HCT116 (cell line): ENCODE results near the gene GNA15. TPM values are rescaled to one million over a fixed set of nuclear protein-coding genes. Genes with fewer than 3 reads are reported as not detected.

ENCODE experiments used
- ATAC-seq: fragments of 200-7000 bp; cut with Tn5 transposase; 2 replicates; pipeline ENCODE4 v1.9.1; 2020; ENCODE audit warnings: mild to moderate bottlenecking, moderate library complexity
- BruUV-seq: library from RNA; stranded (reverse); fragments of 400-500 nt; replicated peaks from 2 replicates; lab custom pipeline; 2021; lab: Mats Ljungman, UMichigan
- CTCF ChIA-PET: fragments of 300-600 bp; sonication (Branson Sonifier 250); formaldehyde crosslinking; loops from one replicate; lab custom pipeline; 2021; ENCODE audit warnings: antibody characterized with exemption; lab: Charles Lee
- POLR2A ChIA-PET: fragments of 300-600, 350-600 bp; sonication (Branson Sonifier 250); formaldehyde crosslinking; loops from one replicate; lab custom pipeline; 2021; ENCODE audit warnings: antibody characterized with exemption; lab: Charles Lee
- RAD21 ChIA-PET, 2 experiments: fragments of 300-600 bp; sonication (Branson Sonifier 250); formaldehyde crosslinking; loops; one replicate each; lab custom pipeline; 2023; ENCODE audit warnings: low total read pairs in 2 of 2; ENCODE audit not compliant: uncharacterized antibody in 2 of 2, unreplicated experiment in 2 of 2, low non-redundant PET in 1 of 2; lab: Charles Lee
- DNase-seq: peaks from one replicate; pipeline ENCODE4 v3.0.0-alpha.2; 2010; ENCODE audit warnings: low read depth, low spot score
- H2AFZ ChIP-seq: fragments of 200-600 bp; shearing (Covaris generic), sonication (generic); 2 replicates; pipeline ENCODE4 v1.6.1; 2017; ENCODE audit warnings: low read depth, mixed run types, mixed read lengths, antibody characterized with exemption, low read length; ENCODE audit not compliant: poor library complexity, severe bottlenecking
- H3K27ac ChIP-seq: 2 replicates; pipeline ENCODE4 v1.5.1; 2012; ENCODE audit warnings: low read depth, low read length
- H3K27me3 ChIP-seq: fragments of 200-600 bp; sonication (generic); 2 replicates; pipeline ENCODE4 v1.6.1; 2016; ENCODE audit warnings: mixed run types, low read length, mixed read lengths; ENCODE audit not compliant: insufficient read depth
- H3K36me3 ChIP-seq, 2 experiments: fragments of 200-500 bp in 1 of 2; fragments of 200-600 bp in 1 of 2; sonication (Bioruptor generic) in 1 of 2; sonication (generic) in 1 of 2; 2 replicates each; pipeline versions ENCODE4 v1.5.1 to v1.6.1; 2014 to 2016; ENCODE audit warnings: low read length in 2 of 2, inconsistent platforms in 1 of 2, mixed read lengths in 1 of 2, mixed run types in 1 of 2; ENCODE audit not compliant: insufficient read depth in 2 of 2, control insufficient read depth in 1 of 2
- H3K4me1 ChIP-seq, 2 experiments: fragments of 200-600 bp in 1 of 2; sonication (generic) in 1 of 2; 2 replicates each; pipeline versions ENCODE4 v1.5.1 to v1.6.1; 2012 to 2017; ENCODE audit warnings: low read length in 2 of 2, inconsistent platforms in 1 of 2, mild to moderate bottlenecking in 1 of 2, mixed read lengths in 1 of 2, mixed run types in 1 of 2, moderate library complexity in 1 of 2; ENCODE audit not compliant: insufficient read depth in 2 of 2, control insufficient read depth in 1 of 2
- H3K4me2 ChIP-seq: fragments of 200-600 bp; sonication (generic); 2 replicates; pipeline ENCODE4 v1.6.1; 2017; ENCODE audit warnings: mixed run types, low read length, mixed read lengths
- H3K4me3 ChIP-seq, 2 experiments: fragments of 200-600 bp in 1 of 2; sonication (generic) in 1 of 2; replicated peaks in 1 of 2; 2 replicates each; pipeline ENCODE4 v1.5.1; 2011 to 2016; ENCODE audit warnings: low read length in 2 of 2, control low read depth in 1 of 2, low read depth in 1 of 2, mild to moderate bottlenecking in 1 of 2, mixed read lengths in 1 of 2, mixed run types in 1 of 2
- H3K79me2 ChIP-seq: fragments of 200-600 bp; sonication (generic); 2 replicates; pipeline ENCODE4 v1.6.1; 2017; ENCODE audit warnings: mild to moderate bottlenecking, mixed run types, low read length, moderate library complexity, mixed read lengths; ENCODE audit not compliant: insufficient read depth
- H3K9ac ChIP-seq: fragments of 200-600 bp; sonication (generic); 2 replicates; pipeline ENCODE4 v1.6.1; 2016; ENCODE audit warnings: low read length, mixed read lengths
- H3K9me2 ChIP-seq: fragments of 200-600 bp; sonication (generic), shearing (Covaris generic); 2 replicates; pipeline ENCODE4 v1.6.1; 2017; ENCODE audit warnings: mixed run types, mild to moderate bottlenecking, moderate library complexity; ENCODE audit not compliant: insufficient read depth
- H3K9me3 ChIP-seq, 2 experiments: fragments of 200-500 bp in 1 of 2; fragments of 200-600 bp in 1 of 2; sonication (Bioruptor generic) in 1 of 2; sonication (generic) in 1 of 2; 2 replicates each; pipeline ENCODE4 v1.6.1; 2014 to 2017; ENCODE audit warnings: low read length in 2 of 2, mixed read lengths in 2 of 2, inconsistent platforms in 1 of 2, low read depth in 1 of 2, mild to moderate bottlenecking in 1 of 2, mixed run types in 1 of 2, moderate library complexity in 1 of 2; ENCODE audit not compliant: control insufficient read depth in 1 of 2, insufficient read depth in 1 of 2
- H4K20me1 ChIP-seq: fragments of 200-600 bp; sonication (generic), shearing (Covaris generic); 2 replicates; pipeline ENCODE4 v1.6.1; 2017; ENCODE audit warnings: mixed run types, mild to moderate bottlenecking, moderate library complexity; ENCODE audit not compliant: insufficient read depth
- POLR2AphosphoS5 ChIP-seq: IDR thresholded peaks from 2 replicates; pipeline ENCODE4 v1.6.1; 2011; ENCODE audit warnings: mild to moderate bottlenecking, low read depth, low read length, moderate library complexity
- SP1 ChIP-seq: IDR thresholded peaks from 2 replicates; pipeline ENCODE4 v1.6.1; 2012; ENCODE audit warnings: low read depth
- TCF7L2 ChIP-seq: IDR thresholded peaks from 2 replicates; pipeline ENCODE4 v1.7.0; 2011; ENCODE audit warnings: borderline replicate concordance, inconsistent platforms; ENCODE audit not compliant: insufficient read depth, insufficient read length; ENCODE audit errors: extremely low read depth
- YY1 ChIP-seq: IDR thresholded peaks from 2 replicates; pipeline ENCODE4 v1.6.1; 2011; ENCODE audit warnings: low read length, low read depth, moderate library complexity, mild to moderate bottlenecking; ENCODE audit not compliant: insufficient replicate concordance; ENCODE audit errors: extremely low read depth
- ZBTB33 ChIP-seq: IDR thresholded peaks from 2 replicates; pipeline ENCODE4 v1.6.1; 2011; ENCODE audit warnings: mild to moderate bottlenecking, low read length, moderate library complexity; ENCODE audit not compliant: insufficient replicate concordance; ENCODE audit errors: extremely low read depth
- ZNF274 ChIP-seq: fragments of 200-500 bp; sonication (Bioruptor generic); IDR thresholded peaks from 2 replicates; pipeline ENCODE4 v1.6.1; 2014; ENCODE audit warnings: mild to moderate bottlenecking, low read depth, low read length, inconsistent platforms
- intact Hi-C: fragments of 100-400 bp; cut with micrococcal nuclease; formaldehyde crosslinking; loops from 2 replicates; pipeline ENCODE4 v1.10.0; 2022
- total RNA-seq: library from RNA; stranded (reverse); gene quantifications from one replicate; pipeline ENCODE4 v1.2.1, GENCODE V29; 2021; ENCODE audit not compliant: unreplicated experiment
- TF ChIP-seq, protein P1 (sequence below): IDR thresholded peaks from 2 replicates; pipeline ENCODE4 v1.6.1; 2012

Gene GNA15
- total RNA-seq, 1 experiment from 2014 or later = 1.5 TPM

DNA sequence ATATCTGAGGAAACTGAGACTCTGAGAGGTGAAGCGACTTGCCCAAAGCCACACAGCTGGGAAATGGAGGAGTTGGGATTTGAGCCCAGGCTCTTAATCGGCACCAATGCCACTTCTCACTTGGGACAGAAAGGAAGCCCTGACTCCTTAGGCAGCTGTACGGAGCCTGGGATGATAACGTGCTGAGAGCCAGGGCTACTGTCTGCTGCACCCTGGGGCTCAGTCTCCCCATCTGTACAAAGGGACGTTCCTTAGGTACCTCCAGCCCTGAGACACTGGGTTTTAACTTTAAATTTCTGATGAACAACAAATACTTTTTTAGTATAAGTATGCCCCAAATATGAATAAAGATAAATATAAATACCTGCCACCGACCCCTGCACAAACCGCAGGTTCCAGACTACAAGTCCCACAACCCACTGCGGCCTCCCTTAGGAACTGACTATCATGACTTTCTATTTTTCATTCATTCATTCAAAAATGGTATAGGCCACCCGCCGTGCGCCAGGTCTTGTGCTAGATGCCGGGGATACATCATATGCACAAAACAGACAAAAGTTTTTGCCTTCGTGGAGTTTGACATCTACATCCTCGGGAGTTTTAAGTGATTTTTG lies 49.1 kb downstream of the GNA15 start:
- peak overlapping the region; percentile 49 to 94 for H3K4me3 ChIP-seq
- no peaks in the 10 kb centered on the region for H3K27me3 ChIP-seq
- peak overlapping the region; percentile 76 for H3K4me2 ChIP-seq
- intact Hi-C loops = no loop called here
- peaks cover 12 to 32% of the 10 kb centered on the region in 2 experiments; a peak in 3 of 4 replicates for H3K4me1 ChIP-seq
- no peaks in the 10 kb centered on the region for H3K9me2 ChIP-seq
- no TSS peak for BruUV-seq
- ChIA-PET CTCF (interaction anchor here (0.6 to 1.9 kb wide), 2 partner anchors 43 to 234 kb away, joined by 4 to 7 read pairs; no protein-coding TSS in a partner anchor), RAD21 (no interaction called here), POLR2A (interaction anchor here (1.2 kb wide), 1 partner anchor 234 kb away, joined by 3 read pairs; no protein-coding TSS in a partner anchor)
- no peaks in the 10 kb centered on the region for H3K9me3 ChIP-seq
- no peak for DNase-seq
- peaks cover under 1 to 26% of the 10 kb centered on the region in 2 experiments; a peak in 2 of 4 replicates for H3K36me3 ChIP-seq
- peaks cover 42% of the 10 kb centered on the region for H3K79me2 ChIP-seq
- H3K9ac ChIP-seq = peak overlapping the region; percentile 53
- peak overlapping the region; percentile 88 for H2AFZ ChIP-seq
- ATAC-seq = peak; percentile 64
- peaks cover 8% of the 10 kb centered on the region; the same call in 1 of the 2 replicates for H4K20me1 ChIP-seq
- TF ChIP-seq YY1 = peak; percentile 2
- TF ChIP-seq, protein P1, sequence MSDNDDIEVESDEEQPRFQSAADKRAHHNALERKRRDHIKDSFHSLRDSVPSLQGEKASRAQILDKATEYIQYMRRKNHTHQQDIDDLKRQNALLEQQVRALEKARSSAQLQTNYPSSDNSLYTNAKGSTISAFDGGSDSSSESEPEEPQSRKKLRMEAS = no peak
- peak overlapping the region; percentile 83; the same call in 1 of the 2 replicates for H3K27ac ChIP-seq

DNA sequence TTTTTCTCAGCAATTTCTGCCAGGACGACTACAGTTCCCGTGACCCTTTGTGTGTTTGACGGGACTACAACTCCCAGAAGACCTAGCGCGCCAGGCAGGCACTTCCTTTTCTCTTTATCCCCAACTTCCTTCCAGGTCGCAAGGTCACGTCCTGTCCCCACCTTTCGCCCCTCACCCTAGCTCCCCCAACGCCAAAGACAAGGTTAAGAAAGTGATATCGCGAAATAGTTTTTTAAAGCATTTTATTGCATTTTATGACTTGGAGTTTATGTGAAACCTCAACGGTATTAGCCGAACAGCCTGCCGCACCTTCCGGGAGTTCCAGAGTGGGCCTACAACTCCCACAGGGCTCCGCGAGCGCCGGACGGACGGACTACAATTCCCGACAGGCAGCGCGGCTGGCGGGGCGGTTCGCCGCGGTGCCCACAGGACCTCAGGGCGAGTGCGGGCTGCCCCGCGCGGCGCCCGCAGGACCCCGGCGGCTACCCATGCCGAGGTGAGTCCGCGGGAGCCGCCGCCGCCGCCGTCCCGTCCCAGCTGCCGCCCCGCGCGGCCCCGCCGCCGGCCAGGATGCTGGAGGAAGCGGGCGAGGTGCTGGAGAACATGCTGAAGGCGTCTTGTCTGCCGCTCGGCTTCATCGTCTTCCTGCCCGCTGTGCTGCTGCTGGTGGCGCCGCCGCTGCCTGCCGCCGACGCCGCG lies 49.8 kb downstream of the GNA15 start, which contains the start of gene NCLN:
NCLN (plus strand) TSS at position 470 of the 699 bp plus-strand sequence; CDS start at position 571, 101 bp downstream.
- ChIA-PET RAD21 (no interaction called here), POLR2A (no interaction called here), CTCF (interaction anchor here (0.6 to 1.4 kb wide), 2 partner anchors 26 to 43 kb away, joined by 3 to 4 read pairs; no protein-coding TSS in a partner anchor)
- H2AFZ ChIP-seq = peak within 1 kb of the TSS; percentile 88
- H3K79me2 ChIP-seq = peaks cover 48% of the 10 kb centered on the region
- intact Hi-C loops = no loop called here
- H3K9ac ChIP-seq = peak within 1 kb of the TSS; percentile 96
- TF ChIP-seq ZNF274 (no peak), POLR2AphosphoS5 (peak; percentile 73), SP1 (peak; percentile 64), ZBTB33 (no peak), YY1 (no peak), TCF7L2 (peak; percentile 50)
- peaks cover 2 to 28% of the 10 kb centered on the region in 2 experiments; a peak in 2 of 4 replicates for H3K36me3 ChIP-seq
- no peaks in the 10 kb centered on the region for H3K27me3 ChIP-seq
- H3K4me2 ChIP-seq = peak within 1 kb of the TSS; percentile 76
- H3K9me2 ChIP-seq = no peaks in the 10 kb centered on the region
- peak within 1 kb of the TSS; percentile 94 to 96 for H3K4me3 ChIP-seq
- peaks cover 12 to 32% of the 10 kb centered on the region in 2 experiments; a peak in 3 of 4 replicates for H3K4me1 ChIP-seq
- ATAC-seq = peak; percentile 90
- BruUV-seq = no TSS peak
- H3K9me3 ChIP-seq = no peaks in the 10 kb centered on the region
- H4K20me1 ChIP-seq = peaks cover 9% of the 10 kb centered on the region; the same call in 1 of the 2 replicates
- DNase-seq = peak; percentile 91
- peak within 1 kb of the TSS; percentile 83 for H3K27ac ChIP-seq
